Suprapubic skin (tissue), 4 donors: ENCODE measurements around the gene UCK2. TPM values are rescaled to one million over a fixed set of nuclear protein-coding genes. Genes with fewer than 3 reads are reported as not detected.
"Not testable (repeated sequence)": the region's sequence is repeated elsewhere in the genome, so short reads cannot be mapped to it uniquely, and the experiment has no call there.

ENCODE experiments used
- DNase-seq, 2 donors: peaks; one replicate each; pipeline ENCODE4 v3.0.0-alpha.2; 2019; ENCODE audit warnings: low spot score in 2 of 2
- H3K27ac ChIP-seq: fragments of 200-600 bp; sonication (generic); one replicate; pipeline ENCODE4 v1.5.1; 2019
- H3K27me3 ChIP-seq: fragments of 200-600 bp; sonication (generic); one replicate; pipeline ENCODE4 v1.5.1; 2019
- H3K36me3 ChIP-seq: fragments of 200-600 bp; sonication (generic); one replicate; pipeline ENCODE4 v1.5.1; 2019
- H3K4me1 ChIP-seq: fragments of 200-600 bp; sonication (generic); one replicate; pipeline ENCODE4 v1.5.1; 2019
- H3K4me3 ChIP-seq: fragments of 200-600 bp; sonication (generic); one replicate; pipeline ENCODE4 v1.5.1; 2019; ENCODE audit warnings: mild to moderate bottlenecking
- H3K9me3 ChIP-seq: fragments of 200-600 bp; sonication (generic); one replicate; pipeline ENCODE4 v1.5.1; 2019
- EP300 ChIP-seq: sonication (generic); formaldehyde crosslinking; IDR thresholded peaks from one replicate; pipeline ENCODE4 v1.6.1; 2017; ENCODE audit warnings: antibody characterized with exemption
- POLR2A ChIP-seq, 2 donors: fragments of 450-650 bp; IDR thresholded peaks; one replicate each; pipeline ENCODE4 v1.6.1; 2017; ENCODE audit warnings: antibody characterized with exemption in 2 of 2, mild to moderate bottlenecking in 2 of 2, moderate library complexity in 2 of 2
- POLR2AphosphoS5 ChIP-seq, 3 donors: sonication (generic); formaldehyde crosslinking; IDR thresholded peaks; one replicate each; pipeline ENCODE4 v1.6.1; 2017; ENCODE audit warnings: antibody characterized with exemption in 3 of 3
- WGBS: methylation state at CpG from one replicate; pipeline ENCODE4 v1.1.5; 2018; 5-methylcytosine and 5-hydroxymethylcytosine counted together
- total RNA-seq, 4 donors: library from RNA; depleted of rRNA; stranded (reverse); fragments of >200 nt; gene quantifications; one replicate each; pipeline ENCODE4 v1.1.0, GENCODE V29; 2016
- TF ChIP-seq, protein P1 (sequence below), 2 donors: fragments of 200-600 bp in 1 of 2; fragments of 450-650 bp in 1 of 2; sonication (generic) in 1 of 2; IDR thresholded peaks; one replicate each; pipeline ENCODE4 v1.5.1; 2016 to 2019; ENCODE audit warnings: antibody characterized with exemption in 2 of 2, mild to moderate bottlenecking in 1 of 2, moderate library complexity in 1 of 2

The UCK2 gene
- total RNA-seq, 4 donors from 2014 or later: 44.8 to 51.5 (median 45.4) TPM

DNA sequence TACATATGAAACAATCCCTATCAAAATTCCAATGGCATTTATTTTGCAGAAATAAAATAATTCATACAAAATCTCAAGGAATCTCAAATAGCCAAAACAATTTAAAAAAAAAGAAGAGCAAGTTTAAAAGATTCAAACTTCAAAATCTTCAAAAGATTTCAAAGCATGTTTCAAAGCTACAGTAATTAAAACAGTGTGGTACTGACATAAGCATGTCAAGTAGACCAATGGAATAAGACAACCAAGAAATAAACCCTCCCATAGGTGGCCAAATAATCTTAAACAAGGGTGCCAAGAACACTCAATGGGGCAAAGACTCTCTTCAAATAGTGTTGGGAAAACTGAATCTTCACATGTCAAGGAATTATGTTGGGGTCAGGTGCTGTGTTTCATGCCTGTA, 28.0 kb upstream of the UCK2 start:
- Histone ChIP-seq H3K9me3 (peaks cover 5% of the 10 kb centered on the region), H3K27ac (no peak overlapping the region), H3K27me3 (no peaks in the 10 kb centered on the region), H3K36me3 (no peaks in the 10 kb centered on the region), H3K4me3 (no peak overlapping the region), H3K4me1 (no peaks in the 10 kb centered on the region)
- DNase-seq: no peak
- TF ChIP-seq, protein P1, sequence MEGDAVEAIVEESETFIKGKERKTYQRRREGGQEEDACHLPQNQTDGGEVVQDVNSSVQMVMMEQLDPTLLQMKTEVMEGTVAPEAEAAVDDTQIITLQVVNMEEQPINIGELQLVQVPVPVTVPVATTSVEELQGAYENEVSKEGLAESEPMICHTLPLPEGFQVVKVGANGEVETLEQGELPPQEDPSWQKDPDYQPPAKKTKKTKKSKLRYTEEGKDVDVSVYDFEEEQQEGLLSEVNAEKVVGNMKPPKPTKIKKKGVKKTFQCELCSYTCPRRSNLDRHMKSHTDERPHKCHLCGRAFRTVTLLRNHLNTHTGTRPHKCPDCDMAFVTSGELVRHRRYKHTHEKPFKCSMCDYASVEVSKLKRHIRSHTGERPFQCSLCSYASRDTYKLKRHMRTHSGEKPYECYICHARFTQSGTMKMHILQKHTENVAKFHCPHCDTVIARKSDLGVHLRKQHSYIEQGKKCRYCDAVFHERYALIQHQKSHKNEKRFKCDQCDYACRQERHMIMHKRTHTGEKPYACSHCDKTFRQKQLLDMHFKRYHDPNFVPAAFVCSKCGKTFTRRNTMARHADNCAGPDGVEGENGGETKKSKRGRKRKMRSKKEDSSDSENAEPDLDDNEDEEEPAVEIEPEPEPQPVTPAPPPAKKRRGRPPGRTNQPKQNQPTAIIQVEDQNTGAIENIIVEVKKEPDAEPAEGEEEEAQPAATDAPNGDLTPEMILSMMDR (IDR thresholded peaks at IDR 0.05): no peak
- no peak for TF ChIP-seq POLR2A (IDR thresholded peaks at IDR 0.05)
- no peak for TF ChIP-seq POLR2AphosphoS5 (IDR thresholded peaks at IDR 0.05)
- TF ChIP-seq EP300: no peak

DNA sequence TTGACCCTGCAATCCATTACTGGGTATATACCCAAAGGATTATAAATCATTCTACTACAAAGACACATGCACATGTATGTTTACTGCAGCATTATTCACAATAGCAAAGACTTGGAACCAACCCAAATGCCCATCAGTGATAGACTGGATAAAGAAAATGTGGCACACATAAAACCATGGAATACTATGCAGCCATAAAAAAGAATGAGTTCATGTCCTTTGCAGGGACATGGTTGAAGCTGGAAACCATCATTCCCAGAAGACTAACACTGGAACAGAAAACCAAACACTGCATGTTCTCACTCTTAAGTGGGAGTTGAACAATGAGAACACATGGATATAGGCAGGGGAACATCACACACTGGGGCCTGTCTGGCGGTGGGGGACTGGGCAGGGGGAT, 22.9 kb upstream of the UCK2 start:
- H3K36me3 ChIP-seq, H3K9me3 ChIP-seq, DNase-seq, H3K27me3 ChIP-seq, H3K4me3 ChIP-seq, H3K4me1 ChIP-seq, H3K27ac ChIP-seq: not testable (repeated sequence)
- WGBS: 82% methylated on average over 1 of the region's 1 CpG

DNA sequence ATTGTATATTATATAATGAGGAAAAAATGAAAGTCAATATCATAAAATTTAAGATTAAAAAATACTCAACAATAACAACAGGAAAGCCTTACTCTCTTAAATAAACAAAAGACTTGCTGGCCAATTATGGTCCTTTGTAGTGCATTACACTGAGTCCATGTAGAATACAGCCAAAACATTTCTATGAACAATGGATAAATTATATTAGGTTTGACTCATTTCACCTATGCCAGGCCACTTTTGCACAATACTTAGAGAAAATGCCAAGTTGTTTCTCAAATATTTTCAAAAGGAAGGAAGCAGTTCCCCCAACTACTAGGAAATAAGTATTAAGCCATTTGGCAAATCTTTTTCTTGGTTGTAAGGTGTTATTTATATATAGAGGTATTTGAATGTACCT, 19.8 kb upstream of the UCK2 start:
- no peak for DNase-seq
- Histone ChIP-seq H3K4me1 (no peaks in the 10 kb centered on the region), H3K27ac (no peak overlapping the region), H3K27me3 (no peaks in the 10 kb centered on the region), H3K36me3 (no peaks in the 10 kb centered on the region), H3K9me3 (no peaks in the 10 kb centered on the region), H3K4me3 (no peak overlapping the region)
- TF ChIP-seq, protein P1 (IDR thresholded peaks at IDR 0.05): no peak
- no peak for TF ChIP-seq POLR2AphosphoS5 (IDR thresholded peaks at IDR 0.05)
- TF ChIP-seq EP300: no peak
- TF ChIP-seq POLR2A (IDR thresholded peaks at IDR 0.05): no peak

DNA sequence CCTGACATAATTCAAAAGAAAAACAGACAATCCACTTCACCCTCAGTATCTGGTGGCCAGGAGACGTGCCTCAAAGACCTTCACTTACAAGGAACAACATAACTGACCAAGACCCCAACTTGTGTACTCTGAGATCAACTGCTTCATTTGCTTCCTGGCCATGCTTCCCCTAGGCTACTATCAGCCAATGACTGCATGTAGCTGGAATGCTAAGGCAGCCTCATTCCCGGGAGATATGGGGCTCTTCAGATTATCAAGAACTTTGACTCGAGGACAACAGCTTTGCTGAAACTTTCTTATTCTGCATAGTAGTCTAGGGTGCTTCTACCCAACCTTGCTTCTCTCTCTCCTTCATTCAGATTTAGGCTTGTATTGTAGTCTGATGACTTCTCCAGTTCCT, 11.7 kb upstream of the UCK2 start:
- 40% methylated on average over 3 of the region's 3 CpGs for WGBS
- Histone ChIP-seq H3K27ac (no peak overlapping the region), H3K27me3 (no peaks in the 10 kb centered on the region), H3K36me3 (no peaks in the 10 kb centered on the region), H3K9me3 (no peaks in the 10 kb centered on the region), H3K4me1 (no peaks in the 10 kb centered on the region), H3K4me3 (no peak overlapping the region)
- no peak for DNase-seq
- TF ChIP-seq, protein P1 (IDR thresholded peaks at IDR 0.05): no peak
- TF ChIP-seq POLR2A (IDR thresholded peaks at IDR 0.05) (no peak), POLR2AphosphoS5 (IDR thresholded peaks at IDR 0.05) (no peak), EP300 (no peak)

DNA sequence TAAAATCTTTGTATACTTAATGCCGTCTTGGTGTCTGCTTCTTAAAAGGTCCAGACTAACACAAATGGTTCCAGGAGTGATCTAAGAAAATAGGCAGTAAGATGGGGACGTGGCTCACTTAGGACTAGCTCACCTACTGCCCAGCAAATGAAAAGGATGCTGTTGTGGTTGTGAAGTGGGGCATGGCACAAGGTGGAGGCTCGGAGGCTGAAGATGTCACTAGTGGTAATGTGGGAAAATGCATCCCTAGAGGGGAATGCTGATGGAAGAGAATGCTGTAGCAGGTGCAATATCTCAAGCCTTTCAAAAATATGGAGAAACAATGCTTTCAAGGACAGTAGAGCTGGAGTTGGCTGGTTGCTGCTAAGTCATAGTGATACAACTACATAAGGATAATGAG, 11.3 kb upstream of the UCK2 start:
- no peak for DNase-seq
- 57% methylated on average over 3 of the region's 3 CpGs for WGBS
- Histone ChIP-seq H3K36me3 (no peaks in the 10 kb centered on the region), H3K27me3 (no peaks in the 10 kb centered on the region), H3K4me1 (no peaks in the 10 kb centered on the region), H3K9me3 (no peaks in the 10 kb centered on the region), H3K4me3 (no peak overlapping the region), H3K27ac (no peak overlapping the region)
- TF ChIP-seq, protein P1 (IDR thresholded peaks at IDR 0.05): no peak
- no peak for TF ChIP-seq POLR2A (IDR thresholded peaks at IDR 0.05)
- TF ChIP-seq EP300: no peak
- no peak for TF ChIP-seq POLR2AphosphoS5 (IDR thresholded peaks at IDR 0.05)

DNA sequence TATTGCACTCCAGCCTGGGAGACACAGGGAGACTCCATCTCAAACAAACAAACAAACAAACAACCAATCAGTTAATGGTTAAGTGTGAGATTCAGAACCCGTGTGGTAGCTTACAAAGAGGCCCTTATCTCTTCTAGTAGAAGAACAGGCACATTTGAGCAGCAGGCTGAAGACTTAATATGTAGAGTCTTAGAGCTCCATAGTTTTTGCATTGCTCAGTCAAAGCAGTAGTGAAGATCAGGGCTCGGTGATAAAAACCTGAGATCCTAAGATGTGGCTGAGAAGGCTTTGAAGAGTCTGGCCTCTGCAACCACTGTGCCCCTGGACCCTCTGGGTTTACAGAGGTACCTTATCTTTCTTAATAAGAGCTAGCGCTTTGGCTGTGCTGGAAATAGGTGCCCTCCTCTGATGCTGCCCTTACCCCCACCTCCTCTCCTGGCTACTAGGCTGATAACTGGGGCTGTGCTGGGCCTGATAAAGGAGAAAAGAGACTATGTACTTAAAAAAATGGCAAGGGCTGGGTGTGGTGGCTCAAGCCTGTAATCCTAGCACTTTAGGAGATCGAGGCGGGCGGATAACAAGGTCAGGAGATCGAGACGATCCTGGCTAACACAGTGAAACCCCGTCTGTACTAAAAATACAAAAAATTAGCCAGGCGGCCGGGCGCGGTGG, 10.5 kb upstream of the UCK2 start:
- Histone ChIP-seq H3K36me3 (no peaks in the 10 kb centered on the region), H3K27ac (no peak overlapping the region), H3K4me3 (no peak overlapping the region), H3K9me3 (no peaks in the 10 kb centered on the region), H3K4me1 (no peaks in the 10 kb centered on the region), H3K27me3 (no peaks in the 10 kb centered on the region)
- DNase-seq: no peak
- 87% methylated on average over 13 of the region's 13 CpGs for WGBS
- TF ChIP-seq POLR2AphosphoS5 (IDR thresholded peaks at IDR 0.05): no peak
- no peak for TF ChIP-seq EP300
- TF ChIP-seq POLR2A (IDR thresholded peaks at IDR 0.05): no peak
- TF ChIP-seq, protein P1 (IDR thresholded peaks at IDR 0.05): no peak
